GM21381 (cell line): Measurements from ENCODE around the gene KCNB1.

Experiments used
- ATAC-seq: cut with Tn5 transposase; IDR thresholded peaks from one replicate; pipeline ENCODE4 v1.9.1; 2021; ENCODE audit warnings: mild to moderate bottlenecking, moderate library complexity; ENCODE audit not compliant: unreplicated experiment

The KCNB1 gene

GRCh38 chr20:49360242-49360968 lies 122.1 kb downstream of the KCNB1 start:
- no peak for ATAC-seq

- no peak for ATAC-seq
Measured at GRCh38 chr20:49356676-49357075, 125.8 kb downstream of the KCNB1 start.

- ATAC-seq, result no peak
Measured at GRCh38 chr20:49354673-49355072, 127.8 kb downstream of the KCNB1 start.

- no peak for ATAC-seq
Measured at GRCh38 chr20:49353348-49353747, 129.1 kb downstream of the KCNB1 start.

GRCh38 chr20:49352751-49353150 lies 129.7 kb downstream of the KCNB1 start:
- no peak for ATAC-seq

GRCh38 chr20:49351775-49352174 lies 130.7 kb downstream of the KCNB1 start:
- ATAC-seq, result no peak

GRCh38 chr20:49349694-49350252 lies 132.7 kb downstream of the KCNB1 start:
- ATAC-seq, result no peak

- ATAC-seq, result no peak
Measured at GRCh38 chr20:49349078-49349477, 133.4 kb downstream of the KCNB1 start.

GRCh38 chr20:49348563-49348962 lies 133.9 kb downstream of the KCNB1 start:
- ATAC-seq, result no peak

- no peak for ATAC-seq
Measured at GRCh38 chr20:49347156-49347555, 135.3 kb downstream of the KCNB1 start.

- no peak for ATAC-seq
Measured at GRCh38 chr20:49346682-49347081, 135.8 kb downstream of the KCNB1 start.

GRCh38 chr20:49345524-49345923 lies 136.9 kb downstream of the KCNB1 start:
- ATAC-seq, result no peak

- ATAC-seq, result no peak
Measured at GRCh38 chr20:49344975-49345374, 137.5 kb downstream of the KCNB1 start.

- ATAC-seq, result no peak
Measured at GRCh38 chr20:49344140-49344539, 138.3 kb downstream of the KCNB1 start.

- ATAC-seq, result no peak
Measured at GRCh38 chr20:49343246-49343645, 139.2 kb downstream of the KCNB1 start.

GRCh38 chr20:49340161-49340966 lies 142.1 kb downstream of the KCNB1 start:
- ATAC-seq, result no peak

GRCh38 chr20:49339123-49339522 lies 143.3 kb downstream of the KCNB1 start:
- no peak for ATAC-seq

- ATAC-seq, result no peak
Measured at GRCh38 chr20:49338061-49338460, 144.4 kb downstream of the KCNB1 start.

GRCh38 chr20:49337357-49337756 lies 145.1 kb downstream of the KCNB1 start:
- ATAC-seq, result no peak

GRCh38 chr20:49336786-49337185 lies 145.7 kb downstream of the KCNB1 start:
- no peak for ATAC-seq

- no peak for ATAC-seq
Measured at GRCh38 chr20:49335476-49335875, 147.0 kb downstream of the KCNB1 start.
